GM19455 (cell line): ENCODE results near the gene MDM4.
"Not testable (repeated sequence)": the region's sequence is repeated elsewhere in the genome, so short reads cannot be mapped to it uniquely, and the experiment has no call there.

ENCODE experiments used
- ATAC-seq: cut with Tn5 transposase; IDR thresholded peaks from one replicate; pipeline ENCODE4 v1.9.1; 2021; ENCODE audit not compliant: unreplicated experiment

MDM4 gene

GRCh38 chr1:204560002-204560401 lies 43.8 kb downstream of the MDM4 start:
- not testable (repeated sequence) for ATAC-seq

DNA sequence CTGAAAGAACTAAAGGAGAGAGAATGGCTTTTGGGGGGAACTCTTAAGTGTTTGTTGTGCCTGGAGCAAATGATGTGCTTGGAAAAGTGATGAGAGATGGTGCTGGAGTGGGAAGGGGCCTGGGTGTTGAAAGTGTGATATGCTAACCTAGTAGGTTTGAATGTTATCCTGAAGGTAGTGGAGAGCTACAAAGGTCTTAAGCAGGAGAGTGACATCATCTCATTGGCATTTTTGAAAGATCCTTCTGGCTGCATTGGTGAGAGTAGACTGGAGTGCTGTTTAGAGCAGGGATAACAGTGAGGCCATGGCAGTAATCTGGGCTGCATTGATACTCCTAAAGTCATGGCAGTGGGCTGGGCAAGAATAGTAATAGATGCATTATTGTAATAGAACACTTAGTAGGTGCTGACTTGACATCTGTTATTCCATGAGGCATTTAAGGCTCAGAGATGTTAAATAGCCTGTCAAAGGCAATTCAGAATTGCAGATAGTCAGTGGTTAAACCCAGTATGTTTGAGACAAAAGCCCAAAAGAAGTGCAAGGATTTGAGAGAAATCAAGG lies 44.5 kb downstream of the MDM4 start:
- no peak for ATAC-seq

GRCh38 chr1:204562075-204562990 lies 46.1 kb downstream of the MDM4 start:
- ATAC-seq, result no peak

DNA sequence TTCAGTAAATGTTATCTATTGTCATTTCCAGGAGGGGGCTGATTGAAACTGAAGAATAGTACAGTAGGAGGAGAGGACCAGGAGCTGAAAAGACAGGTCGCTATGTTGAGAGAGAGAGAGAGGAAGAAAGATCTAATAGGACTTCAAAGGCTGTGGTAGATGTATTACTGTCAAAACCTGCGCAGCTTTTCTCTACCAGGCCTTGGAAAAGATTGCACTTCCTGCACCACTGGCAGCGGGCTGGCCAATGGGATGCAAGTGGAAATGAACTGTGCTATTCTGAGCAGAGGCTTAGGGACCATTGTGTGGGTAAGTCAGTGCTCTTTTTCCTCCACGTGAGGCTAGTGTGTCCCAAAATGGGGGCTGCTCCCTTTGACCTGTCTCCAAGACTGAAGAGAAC lies 47.1 kb downstream of the MDM4 start:
- ATAC-seq, result no peak

- ATAC-seq, result no peak
Observed at GRCh38 chr1:204563780-204564179, 47.6 kb downstream of the MDM4 start.

DNA sequence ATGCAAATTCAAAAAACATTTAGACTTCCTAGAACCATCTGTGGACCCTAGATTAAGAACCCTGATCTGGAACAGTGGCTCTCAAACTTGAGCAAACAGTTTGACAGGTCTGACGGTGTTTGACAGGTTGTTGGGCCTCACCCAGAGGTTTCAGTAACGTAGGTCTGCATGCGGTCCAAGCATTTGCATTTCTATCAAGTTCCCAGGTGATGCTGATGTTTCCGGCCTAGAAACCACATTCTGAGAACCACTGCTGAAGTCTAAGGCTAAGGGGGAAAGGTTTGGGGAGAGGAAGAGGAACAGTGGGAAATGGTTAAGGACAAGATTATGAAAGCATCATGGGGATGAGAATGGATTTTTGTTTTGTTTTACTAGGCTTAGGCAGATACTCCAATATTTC lies 48.6 kb downstream of the MDM4 start:
- peak; percentile 81 for ATAC-seq

GRCh38 chr1:204565617-204566582 lies 49.7 kb downstream of the MDM4 start:
- no peak for ATAC-seq

DNA sequence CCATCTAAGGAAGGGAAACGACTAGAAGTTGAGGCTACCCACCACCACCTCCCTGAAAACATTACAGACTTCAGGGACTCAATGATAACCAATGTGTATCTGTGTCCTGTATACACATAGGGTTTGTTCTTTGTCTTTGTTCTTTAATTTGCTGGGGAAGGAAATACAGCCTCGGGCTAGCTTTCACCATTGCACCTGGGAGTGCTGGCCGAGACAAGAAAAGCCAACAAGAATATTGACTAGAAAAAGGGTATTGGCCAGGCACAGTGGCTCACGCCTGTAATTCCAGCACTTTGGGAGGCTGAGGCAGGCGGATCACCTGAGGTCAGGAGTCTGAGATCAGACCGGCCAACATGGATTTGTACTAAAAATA lies 50.4 kb downstream of the MDM4 start:
- ATAC-seq, result no peak

DNA sequence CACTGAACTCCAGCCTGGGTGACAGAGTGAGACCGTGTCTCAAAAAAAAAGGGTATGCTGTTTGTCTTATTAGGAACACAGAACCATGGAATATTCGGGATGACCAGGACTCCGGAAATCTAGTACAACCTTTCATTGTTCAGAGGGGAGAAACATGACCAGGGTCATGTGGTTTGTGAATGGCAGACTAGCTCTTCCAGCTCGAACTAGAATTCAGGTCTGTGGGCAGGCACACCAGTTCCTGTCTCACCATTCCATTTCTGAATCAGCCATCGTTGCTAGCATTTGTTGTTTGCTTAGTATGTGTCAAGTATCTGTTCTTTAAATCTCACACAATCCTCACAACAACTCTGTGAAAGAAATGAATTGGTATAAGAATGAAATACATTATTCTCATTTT lies 50.9 kb downstream of the MDM4 start:
- ATAC-seq, result no peak

GRCh38 chr1:204568576-204569315 lies 52.5 kb downstream of the MDM4 start:
- ATAC-seq, result no peak

DNA sequence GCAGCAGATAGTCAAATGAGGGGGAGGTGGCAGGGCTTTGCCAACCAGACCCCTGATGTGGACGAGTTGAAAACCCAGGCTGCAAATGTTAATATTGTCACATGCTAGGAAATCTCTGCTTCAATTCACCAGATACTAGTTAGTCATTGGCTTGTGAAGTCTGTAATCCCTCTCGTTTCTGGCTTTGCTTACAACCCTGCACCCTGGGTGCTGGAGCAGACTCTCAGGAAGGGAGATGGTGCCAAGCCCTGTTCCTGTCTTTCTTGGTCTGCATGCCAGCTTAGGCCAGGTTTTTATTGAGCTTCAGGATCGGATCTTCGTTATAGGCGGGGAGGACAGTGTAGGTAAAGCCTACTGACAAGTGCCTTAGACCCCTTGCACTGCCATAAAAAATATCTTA lies 53.3 kb downstream of the MDM4 start:
- ATAC-seq, result no peak

DNA sequence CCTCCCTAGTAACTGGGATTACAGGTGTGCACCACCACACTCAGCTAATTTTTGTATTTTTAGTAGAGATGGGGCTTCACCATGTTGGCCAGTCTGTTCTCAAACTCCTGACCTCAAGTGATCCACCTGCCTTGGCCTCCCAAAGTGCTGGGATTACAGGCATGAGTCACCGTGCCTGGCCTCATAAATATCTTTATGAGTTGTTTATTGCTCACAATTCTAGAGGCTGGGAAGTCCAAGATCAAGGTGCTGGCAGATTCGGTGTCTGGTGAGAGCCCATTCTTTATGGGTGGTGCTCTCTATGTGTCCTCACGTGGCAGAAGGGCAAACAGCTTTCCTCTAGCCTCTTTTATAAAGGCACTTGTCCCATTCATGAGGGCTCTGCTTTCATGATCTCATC lies 53.8 kb downstream of the MDM4 start:
- ATAC-seq, result not testable (repeated sequence)

DNA sequence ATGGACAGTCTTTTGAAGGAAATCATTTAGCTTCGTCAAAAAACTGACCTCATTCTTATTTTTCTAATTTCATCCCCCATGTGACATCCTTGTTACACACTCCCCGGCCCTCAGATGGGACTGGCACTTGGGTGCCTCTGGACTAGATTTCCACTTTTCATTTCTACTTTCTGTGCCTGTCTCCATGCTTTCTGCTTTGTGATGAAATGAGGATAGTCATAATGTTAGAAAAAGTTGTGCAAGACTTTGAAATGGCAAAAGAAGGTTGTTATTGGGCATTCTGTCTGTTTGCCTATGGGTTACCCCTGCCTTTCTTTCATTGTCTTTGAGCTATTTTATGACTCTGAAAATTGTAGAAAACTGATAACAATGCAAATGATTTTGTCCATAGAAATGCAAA lies 54.9 kb downstream of the MDM4 start:
- no peak for ATAC-seq

GRCh38 chr1:204571631-204572030 lies 55.4 kb downstream of the MDM4 start:
- ATAC-seq, result no peak

- no peak for ATAC-seq
Observed at GRCh38 chr1:204572923-204573922, 57.0 kb downstream of the MDM4 start.

GRCh38 chr1:204574016-204574864 lies 58.0 kb downstream of the MDM4 start:
- no peak for ATAC-seq

GRCh38 chr1:204574865-204575163 lies 58.6 kb downstream of the MDM4 start:
- ATAC-seq, result no peak

- ATAC-seq, result no peak
Observed at GRCh38 chr1:204575221-204576190, 59.3 kb downstream of the MDM4 start.
